ENCODE data around the gene FARP1. TPM values are rescaled to one million over a fixed set of nuclear protein-coding genes. Genes with fewer than 3 reads are reported as not detected.
"Not testable (repeated sequence)": the region's sequence is repeated elsewhere in the genome, so short reads cannot be mapped to it uniquely, and the experiment has no call there.

Gene FARP1
- polyA plus RNA-seq, 4 donors, result 0.89 to 23.4 (median 6.2) TPM

DNA sequence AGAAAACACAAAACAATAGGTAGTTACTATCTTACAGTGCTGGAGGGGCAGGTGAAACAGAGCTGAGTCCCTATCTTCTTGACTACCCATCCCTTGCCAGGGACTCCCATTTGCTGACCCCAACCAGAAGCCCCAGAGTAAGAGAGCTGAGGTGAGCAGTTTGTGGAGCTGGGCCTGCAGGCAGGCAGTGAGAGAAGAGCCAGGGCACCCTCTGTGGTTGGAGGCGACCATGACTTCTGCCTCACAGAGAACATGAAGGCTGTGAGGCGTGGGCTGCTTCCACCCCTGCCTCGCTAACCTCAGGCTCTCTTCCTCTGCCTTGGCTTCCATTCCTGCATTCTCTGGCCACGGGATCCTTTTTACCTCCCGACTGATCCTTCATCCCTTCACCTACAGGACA, 81.7 kb downstream of the FARP1 start:
- H3K4me1 ChIP-seq (ENCODE audit: control insufficient read depth in 3 of 3, insufficient read depth in 2 of 3, low read depth in 1 of 3, low read length in 2 of 3), result peaks cover 0 to 2% (median 0%) of the 10 kb centered on the region in 3 donors
- peaks cover 0 to 7% (median 0%) of the 10 kb centered on the region in 3 donors for H3K36me3 ChIP-seq (ENCODE audit: control insufficient read depth in 3 of 3, insufficient read depth in 2 of 3, low read depth in 1 of 3, low read length in 3 of 3)
- H3K4me3 ChIP-seq (ENCODE audit: low read depth in 1 of 3, low read length in 3 of 3), result no peak overlapping the region
- no peaks in the 10 kb centered on the region for H3K27me3 ChIP-seq (ENCODE audit: control insufficient read depth in 3 of 3, insufficient read depth in 3 of 3, low read length in 3 of 3)
- H3K27ac ChIP-seq (ENCODE audit: low read depth in 1 of 3, low read length in 2 of 3), result no peak overlapping the region
- no peak for FAIRE-seq
- 89 to 92% (median 90%) methylated on average over 5 of the region's 5 CpGs for WGBS, 3 donors
- H3K9me3 ChIP-seq (ENCODE audit: control insufficient read depth in 2 of 2, insufficient read depth in 1 of 2, low read depth in 1 of 2, low read length in 1 of 2), result peaks cover 0 to 3% of the 10 kb centered on the region in 2 donors
- DNase-seq, result no peak

- WGBS, 3 donors, result 90 to 91% (median 90%) methylated on average over 20 of the region's 20 CpGs
- H3K4me1 ChIP-seq (ENCODE audit: control insufficient read depth in 3 of 3, insufficient read depth in 2 of 3, low read depth in 1 of 3, low read length in 2 of 3), result peaks cover 0 to 2% (median 0%) of the 10 kb centered on the region in 3 donors
- FAIRE-seq, result no peak
- no peak overlapping the region for H3K4me3 ChIP-seq (ENCODE audit: low read depth in 1 of 3, low read length in 3 of 3)
- peaks cover 0 to 7% (median 0%) of the 10 kb centered on the region in 3 donors for H3K36me3 ChIP-seq (ENCODE audit: control insufficient read depth in 3 of 3, insufficient read depth in 2 of 3, low read depth in 1 of 3, low read length in 3 of 3)
- H3K9me3 ChIP-seq (ENCODE audit: control insufficient read depth in 2 of 2, insufficient read depth in 1 of 2, low read depth in 1 of 2, low read length in 1 of 2), result peaks cover 0 to 3% of the 10 kb centered on the region in 2 donors
- H3K27me3 ChIP-seq (ENCODE audit: control insufficient read depth in 3 of 3, insufficient read depth in 3 of 3, low read length in 3 of 3), result no peaks in the 10 kb centered on the region
- no peak overlapping the region for H3K27ac ChIP-seq (ENCODE audit: low read depth in 1 of 3, low read length in 2 of 3)
- DNase-seq, result no peak
Observed at GRCh38 chr13:98225036-98225940, 82.4 kb downstream of the FARP1 start.

DNA sequence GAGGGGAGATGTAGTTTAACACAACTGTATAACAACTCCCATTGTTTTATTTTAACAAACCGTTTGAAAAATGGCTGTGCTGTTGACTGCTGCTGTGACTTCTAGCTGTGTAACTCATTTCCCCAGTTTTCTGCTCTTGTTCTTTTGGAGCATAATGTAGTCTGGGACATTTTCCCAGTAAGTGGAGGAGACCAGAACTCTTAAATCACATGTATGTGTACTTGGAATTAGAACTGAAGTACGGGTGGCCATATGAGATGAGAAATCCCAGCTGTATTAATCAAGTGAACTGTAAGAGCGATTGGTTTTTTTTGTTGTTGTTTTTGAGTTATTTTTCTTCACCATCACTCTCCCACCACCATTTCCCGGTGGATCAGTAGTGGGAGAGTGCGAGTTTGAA, 83.6 kb downstream of the FARP1 start:
- WGBS, 3 donors, result 64 to 91% (median 81%) methylated on average over 5 of the region's 5 CpGs
- no peak for FAIRE-seq
- peaks cover 0 to 7% (median 0%) of the 10 kb centered on the region in 3 donors for H3K36me3 ChIP-seq (ENCODE audit: control insufficient read depth in 3 of 3, insufficient read depth in 2 of 3, low read depth in 1 of 3, low read length in 3 of 3)

GRCh38 chr13:98228661-98229341, 85.9 kb downstream of the FARP1 start:
- DNase-seq (no peak), FAIRE-seq (no peak)
- Histone ChIP-seq H3K36me3 (ENCODE audit: control insufficient read depth in 3 of 3, insufficient read depth in 2 of 3, low read depth in 1 of 3, low read length in 3 of 3) (peaks cover 0 to 7% (median 0%) of the 10 kb centered on the region in 3 donors), H3K27ac (ENCODE audit: low read depth in 1 of 3, low read length in 2 of 3) (no peak overlapping the region), H3K27me3 (ENCODE audit: control insufficient read depth in 3 of 3, insufficient read depth in 3 of 3, low read length in 3 of 3) (no peaks in the 10 kb centered on the region), H3K4me3 (ENCODE audit: low read depth in 1 of 3, low read length in 3 of 3) (no peak overlapping the region), H3K4me1 (ENCODE audit: control insufficient read depth in 3 of 3, insufficient read depth in 2 of 3, low read depth in 1 of 3, low read length in 2 of 3) (no peaks in the 10 kb centered on the region), H3K9me3 (ENCODE audit: control insufficient read depth in 2 of 2, insufficient read depth in 1 of 2, low read depth in 1 of 2, low read length in 1 of 2) (peaks cover 0 to 13% of the 10 kb centered on the region in 2 donors)
- 66 to 71% (median 70%) methylated on average over 3 of the region's 3 CpGs for WGBS, 3 donors

More for the DNA sequence above, 83.6 kb downstream of the FARP1 start:
- H3K27me3 ChIP-seq (ENCODE audit: control insufficient read depth in 3 of 3, insufficient read depth in 3 of 3, low read length in 3 of 3), result no peaks in the 10 kb centered on the region
- H3K4me3 ChIP-seq (ENCODE audit: low read depth in 1 of 3, low read length in 3 of 3), result no peak overlapping the region
- no peak for DNase-seq
- peaks cover 0 to 2% (median 0%) of the 10 kb centered on the region in 3 donors for H3K4me1 ChIP-seq (ENCODE audit: control insufficient read depth in 3 of 3, insufficient read depth in 2 of 3, low read depth in 1 of 3, low read length in 2 of 3)
- H3K27ac ChIP-seq (ENCODE audit: low read depth in 1 of 3, low read length in 2 of 3), result no peak overlapping the region
- peaks cover 0 to 13% of the 10 kb centered on the region in 2 donors for H3K9me3 ChIP-seq (ENCODE audit: control insufficient read depth in 2 of 2, insufficient read depth in 1 of 2, low read depth in 1 of 2, low read length in 1 of 2)

DNA sequence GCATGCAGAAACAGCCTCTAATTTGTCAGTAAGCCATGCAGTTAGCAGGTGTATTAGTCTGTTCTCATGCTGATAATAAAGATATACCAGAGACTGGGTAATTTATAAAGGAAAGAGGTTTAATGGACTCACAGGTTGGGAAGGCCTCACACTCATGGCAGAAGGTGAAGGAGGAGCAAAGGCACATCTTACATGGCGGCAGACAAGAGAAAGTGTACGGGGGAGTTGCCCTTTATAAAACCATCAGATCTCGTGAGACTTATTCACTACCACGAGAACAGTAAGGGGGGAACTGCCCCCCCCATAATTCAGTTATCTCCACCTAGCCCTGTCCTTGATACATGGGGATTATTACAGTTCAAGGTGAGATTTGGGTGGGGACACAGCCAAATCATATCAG, 87.9 kb downstream of the FARP1 start:
- not testable (repeated sequence) for DNase-seq; H3K4me3 ChIP-seq (ENCODE audit: low read depth in 1 of 3, low read length in 3 of 3); H3K4me1 ChIP-seq (ENCODE audit: control insufficient read depth in 3 of 3, insufficient read depth in 2 of 3, low read depth in 1 of 3, low read length in 2 of 3); H3K27ac ChIP-seq (ENCODE audit: low read depth in 1 of 3, low read length in 2 of 3); FAIRE-seq; H3K36me3 ChIP-seq (ENCODE audit: control insufficient read depth in 3 of 3, insufficient read depth in 2 of 3, low read depth in 1 of 3, low read length in 3 of 3); H3K27me3 ChIP-seq (ENCODE audit: control insufficient read depth in 3 of 3, insufficient read depth in 3 of 3, low read length in 3 of 3)
- WGBS, 3 donors, result 96% methylated on average over 4 of the region's 4 CpGs
- H3K9me3 ChIP-seq (ENCODE audit: control insufficient read depth in 2 of 2, insufficient read depth in 1 of 2, low read depth in 1 of 2, low read length in 1 of 2), result peaks cover 0 to 13% of the 10 kb centered on the region in 2 donors

DNA sequence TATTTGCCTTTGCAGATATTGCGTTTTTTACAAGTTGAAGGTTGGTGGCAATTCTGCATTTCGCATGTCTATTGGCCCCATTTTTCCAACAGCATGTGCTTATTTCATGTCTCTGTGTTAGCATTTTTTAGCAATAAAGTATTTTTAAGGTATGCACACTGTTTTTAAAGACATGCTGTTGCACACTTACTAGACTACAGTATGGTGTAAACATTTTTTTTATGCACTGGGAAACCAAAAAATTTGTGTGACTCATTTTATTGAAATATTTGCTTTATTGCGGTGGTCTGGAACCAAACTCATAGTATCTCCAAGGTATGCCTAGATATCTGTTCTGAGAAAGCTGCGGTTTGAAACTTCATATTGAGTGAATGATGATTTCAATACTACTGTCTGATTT, 89.6 kb downstream of the FARP1 start:
- Histone ChIP-seq H3K9me3 (ENCODE audit: control insufficient read depth in 2 of 2, insufficient read depth in 1 of 2, low read depth in 1 of 2, low read length in 1 of 2) (peaks cover 0 to 13% of the 10 kb centered on the region in 2 donors), H3K27ac (ENCODE audit: low read depth in 1 of 3, low read length in 2 of 3) (no peak overlapping the region), H3K4me1 (ENCODE audit: control insufficient read depth in 3 of 3, insufficient read depth in 2 of 3, low read depth in 1 of 3, low read length in 2 of 3) (no peaks in the 10 kb centered on the region), H3K27me3 (ENCODE audit: control insufficient read depth in 3 of 3, insufficient read depth in 3 of 3, low read length in 3 of 3) (no peaks in the 10 kb centered on the region), H3K36me3 (ENCODE audit: control insufficient read depth in 3 of 3, insufficient read depth in 2 of 3, low read depth in 1 of 3, low read length in 3 of 3) (no peaks in the 10 kb centered on the region), H3K4me3 (ENCODE audit: low read depth in 1 of 3, low read length in 3 of 3) (no peak overlapping the region)
- 87 to 92% (median 88%) methylated on average over 4 of the region's 4 CpGs for WGBS, 3 donors
- DNase-seq (no peak), FAIRE-seq (no peak)

DNA sequence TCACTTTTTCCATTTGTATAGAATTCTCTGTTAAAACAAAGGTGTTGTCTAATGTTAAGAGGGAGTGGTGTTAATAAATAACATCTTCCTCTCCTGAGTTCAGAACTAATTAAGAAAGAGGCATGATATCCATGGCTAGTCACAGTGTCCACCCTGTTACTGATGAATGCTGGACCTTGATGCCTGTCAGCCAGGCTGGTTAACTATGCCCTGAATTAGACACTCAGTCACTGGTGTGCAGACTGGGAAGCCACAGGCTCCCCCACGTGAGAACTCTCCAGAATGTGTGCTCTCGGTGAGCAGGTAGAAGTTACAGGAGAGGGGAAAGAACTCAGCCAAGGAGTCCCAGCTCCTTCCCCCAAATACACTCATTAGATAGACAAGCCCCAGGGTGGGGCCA, 90.2 kb downstream of the FARP1 start:
- H3K27ac ChIP-seq (ENCODE audit: low read depth in 1 of 3, low read length in 2 of 3), result no peak overlapping the region
- no peaks in the 10 kb centered on the region for H3K4me1 ChIP-seq (ENCODE audit: control insufficient read depth in 3 of 3, insufficient read depth in 2 of 3, low read depth in 1 of 3, low read length in 2 of 3)
- H3K36me3 ChIP-seq (ENCODE audit: control insufficient read depth in 3 of 3, insufficient read depth in 2 of 3, low read depth in 1 of 3, low read length in 3 of 3), result no peaks in the 10 kb centered on the region
- DNase-seq, result no peak
- H3K27me3 ChIP-seq (ENCODE audit: control insufficient read depth in 3 of 3, insufficient read depth in 3 of 3, low read length in 3 of 3), result no peaks in the 10 kb centered on the region
- no peak overlapping the region for H3K4me3 ChIP-seq (ENCODE audit: low read depth in 1 of 3, low read length in 3 of 3)
- peaks cover 0 to 12% of the 10 kb centered on the region in 2 donors for H3K9me3 ChIP-seq (ENCODE audit: control insufficient read depth in 2 of 2, insufficient read depth in 1 of 2, low read depth in 1 of 2, low read length in 1 of 2)
- no peak for FAIRE-seq
- 72 to 85% (median 76%) methylated on average over 2 of the region's 2 CpGs for WGBS, 3 donors

- FAIRE-seq (no peak), DNase-seq (no peak)
- H3K27me3 ChIP-seq (ENCODE audit: control insufficient read depth in 3 of 3, insufficient read depth in 3 of 3, low read length in 3 of 3), result no peaks in the 10 kb centered on the region
- H3K27ac ChIP-seq (ENCODE audit: low read depth in 1 of 3, low read length in 2 of 3), result no peak overlapping the region
- no peak overlapping the region for H3K4me3 ChIP-seq (ENCODE audit: low read depth in 1 of 3, low read length in 3 of 3)
- peaks cover 0 to 11% of the 10 kb centered on the region in 2 donors for H3K9me3 ChIP-seq (ENCODE audit: control insufficient read depth in 2 of 2, insufficient read depth in 1 of 2, low read depth in 1 of 2, low read length in 1 of 2)
- no peaks in the 10 kb centered on the region for H3K4me1 ChIP-seq (ENCODE audit: control insufficient read depth in 3 of 3, insufficient read depth in 2 of 3, low read depth in 1 of 3, low read length in 2 of 3)
- WGBS, 3 donors, result 39 to 78% (median 70%) methylated on average over 1 of the region's 1 CpG
- no peaks in the 10 kb centered on the region for H3K36me3 ChIP-seq (ENCODE audit: control insufficient read depth in 3 of 3, insufficient read depth in 2 of 3, low read depth in 1 of 3, low read length in 3 of 3)
Observed at GRCh38 chr13:98234348-98234747, 91.5 kb downstream of the FARP1 start.
